Endothelial cell of umbilical vein (primary cell): ENCODE measurements around the gene HNRNPM. TPM values are rescaled to one million over a fixed set of nuclear protein-coding genes. Genes with fewer than 3 reads are reported as not detected.

Experiments used
- BruUV-seq: library from RNA; stranded (reverse); fragments of 400-500 nt; replicated peaks from 2 replicates; lab custom pipeline; 2021; lab: Mats Ljungman, UMichigan
- CTCF ChIA-PET: fragments of 300-600, 350-600 bp; sonication (Branson Sonifier 250); formaldehyde crosslinking; loops from one replicate; lab custom pipeline; 2021; ENCODE audit warnings: antibody characterized with exemption, inconsistent platforms; lab: Charles Lee
- POLR2A ChIA-PET: fragments of 300-600, 350-600 bp; sonication (Branson Sonifier 250); formaldehyde crosslinking; loops from one replicate; lab custom pipeline; 2021; ENCODE audit warnings: antibody characterized with exemption, inconsistent platforms; lab: Charles Lee
- DNase-seq: peaks from one replicate; pipeline ENCODE4 v3.0.0-alpha.2; 2011; ENCODE audit warnings: low read depth, low spot score
- FAIRE-seq: peaks from 2 replicates; lab custom pipeline; 2011; peaks lifted over from hg19 to GRCh38; lab: Jason Lieb, UNC
- H2AFZ ChIP-seq: 2 replicates; pipeline ENCODE4 v1.6.0; 2012; ENCODE audit warnings: low read depth, low read length, control low read depth, inconsistent platforms
- H3K27ac ChIP-seq: 2 replicates; pipeline ENCODE4 v1.5.1; 2011; ENCODE audit warnings: low read depth, mild to moderate bottlenecking, control low read depth, low read length, moderate library complexity; ENCODE audit not compliant: insufficient read depth
- H3K27me3 ChIP-seq, 2 experiments: 2 replicates each; pipeline versions ENCODE4 v1.6.0 to v1.6.1; 2011; ENCODE audit warnings: low read length in 2 of 2, mixed read lengths in 1 of 2; ENCODE audit not compliant: control insufficient read depth in 2 of 2, insufficient read depth in 2 of 2
- H3K36me3 ChIP-seq, 2 experiments: 2 replicates in 1 of 2; 3 replicates in 1 of 2; pipeline ENCODE4 v1.5.1; 2011; ENCODE audit warnings: low read length in 2 of 2, mild to moderate bottlenecking in 1 of 2, moderate library complexity in 1 of 2; ENCODE audit not compliant: control insufficient read depth in 2 of 2, insufficient read depth in 2 of 2; ENCODE audit errors: extremely low read depth in 1 of 2
- H3K4me1 ChIP-seq: 3 replicates; pipeline ENCODE4 v1.5.1; 2011; ENCODE audit warnings: mild to moderate bottlenecking, low read length; ENCODE audit not compliant: control insufficient read depth, insufficient read depth; ENCODE audit errors: extremely low read depth
- H3K4me2 ChIP-seq: 2 replicates; pipeline ENCODE4 v1.6.1; 2011; ENCODE audit warnings: low read length, control low read depth, mixed read lengths; ENCODE audit not compliant: insufficient read depth
- H3K4me3 ChIP-seq, 3 experiments: fragments of 200-600 bp in 1 of 3; sonication (generic), shearing (Covaris generic) in 1 of 3; replicated peaks in 1 of 3; 2 replicates each; pipeline ENCODE4 v1.5.1; 2011 to 2016; ENCODE audit warnings: control low read depth in 3 of 3, low read length in 3 of 3, mild to moderate bottlenecking in 2 of 3, inconsistent platforms in 1 of 3, low read depth in 1 of 3, moderate library complexity in 1 of 3; ENCODE audit not compliant: insufficient read depth in 1 of 3
- H3K79me2 ChIP-seq: 2 replicates; pipeline ENCODE4 v1.6.0; 2012; ENCODE audit warnings: low read length, inconsistent platforms; ENCODE audit not compliant: control insufficient read depth, insufficient read depth
- H3K9ac ChIP-seq: replicated peaks from 2 replicates; pipeline ENCODE3; 2011; ENCODE audit warnings: low read length, control low read depth; ENCODE audit not compliant: insufficient read depth; ENCODE audit errors: extremely low read depth
- H3K9me1 ChIP-seq: replicated peaks from 3 replicates; pipeline ENCODE4 v1.6.0; 2011; ENCODE audit warnings: mild to moderate bottlenecking, low read length; ENCODE audit not compliant: control insufficient read depth, insufficient read depth; ENCODE audit errors: extremely low read depth
- H3K9me3 ChIP-seq: replicated peaks from 2 replicates; pipeline ENCODE4 v1.5.1; 2012; ENCODE audit warnings: low read length, inconsistent platforms; ENCODE audit not compliant: control insufficient read depth, insufficient read depth
- H4K20me1 ChIP-seq: replicated peaks from 2 replicates; pipeline ENCODE3; 2011; ENCODE audit warnings: mild to moderate bottlenecking, low read length; ENCODE audit not compliant: control insufficient read depth, insufficient read depth; ENCODE audit errors: extremely low read depth
- EZH2 ChIP-seq: IDR thresholded peaks from 2 replicates; pipeline ENCODE4 v1.6.1; 2012; ENCODE audit warnings: borderline replicate concordance, low read depth, mild to moderate bottlenecking, moderate library complexity, low read length, inconsistent platforms; ENCODE audit not compliant: severe bottlenecking
- FOS ChIP-seq: IDR thresholded peaks from 2 replicates; pipeline ENCODE4 v1.6.1; 2011; ENCODE audit warnings: mild to moderate bottlenecking, low read length, moderate library complexity, borderline replicate concordance; ENCODE audit not compliant: insufficient read depth
- GATA2 ChIP-seq: IDR thresholded peaks from 2 replicates; pipeline ENCODE4 v1.7.0; 2011; ENCODE audit warnings: low read depth, mild to moderate bottlenecking, moderate library complexity, mixed read lengths, low read length; ENCODE audit not compliant: insufficient read length, insufficient read depth
- JUN ChIP-seq: IDR thresholded peaks from 2 replicates; pipeline ENCODE4 v1.6.1; 2011; ENCODE audit warnings: borderline replicate concordance, low read depth; ENCODE audit not compliant: insufficient read length, insufficient read depth
- MAX ChIP-seq: IDR thresholded peaks from 2 replicates; pipeline ENCODE4 v1.6.1; 2011; ENCODE audit not compliant: insufficient read depth, insufficient read length
- POLR2A ChIP-seq: IDR thresholded peaks from 2 replicates; pipeline ENCODE4 v1.6.1; 2012; ENCODE audit warnings: low read depth, mild to moderate bottlenecking, control low read depth, low read length
- dilution Hi-C: fragments of 300-500 bp; cut with MboI; formaldehyde crosslinking; loops from one replicate; pipeline ENCODE4 v1.15.0; 2019; ENCODE audit warnings: low sequenced_read_pairs; ENCODE audit not compliant: extremely low pct_ligation_motif_present
- intact Hi-C: fragments of 100-400 bp; cut with micrococcal nuclease; formaldehyde crosslinking; loops from one replicate; pipeline ENCODE4 v1.10.0; 2022
- polyA plus RNA-seq, 4 experiments: library from polyadenylated mRNA; depleted of rRNA in 3 of 4; stranded (reverse) in 3 of 4; unstranded in 1 of 4; fragments of >200 nt; gene quantifications; 2 replicates each; pipeline versions ENCODE4 v1.2.1 to v1.2.3, GENCODE V29; 2011 to 2012; ENCODE audit warnings: missing spikeins in 1 of 4
- total RNA-seq: library from RNA; stranded (reverse); gene quantifications from 2 replicates; pipeline ENCODE4 v1.2.3, GENCODE V29; 2021

Gene HNRNPM
- total and polyA plus RNA-seq, 2 donors (not counting 3 experiments of a cell fraction or from before 2014, with no cell fraction given): 244 to 301 TPM

- POLR2A ChIA-PET: no interaction called here
- CTCF ChIA-PET: no interaction called here
- H4K20me1 ChIP-seq: peaks cover 10% of the 10 kb centered on the region
Measured at GRCh38 chr19:8468124-8468523, 23.3 kb downstream of the HNRNPM start.

GRCh38 chr19:8468761-8469373, 24.1 kb downstream of the HNRNPM start:
- Histone ChIP-seq H3K9me1 (no peaks in the 10 kb centered on the region), H4K20me1 (peaks cover 5% of the 10 kb centered on the region), H3K9ac (no peak overlapping the region), H3K27ac (no peak overlapping the region), H3K27me3 (no peaks in the 10 kb centered on the region), H3K4me1 (no peaks in the 10 kb centered on the region), H3K36me3 (peaks cover 55 to 59% of the 10 kb centered on the region in 2 experiments), H3K4me3 (no peak overlapping the region), H3K4me2 (no peak overlapping the region), H3K79me2 (peaks cover 60% of the 10 kb centered on the region), H2AFZ (no peak overlapping the region), H3K9me3 (no peaks in the 10 kb centered on the region)
- no peak for TF ChIP-seq EZH2
- POLR2A ChIA-PET: no interaction called here
- intact Hi-C loops (no loop called here), dilution Hi-C loops (no loop called here)
- DNase-seq (no peak), FAIRE-seq (no peak)
- CTCF ChIA-PET: no interaction called here
- no TSS peak for BruUV-seq

More at GRCh38 chr19:8468124-8468523, 23.3 kb downstream of the HNRNPM start:
- Histone ChIP-seq H3K4me2 (no peak overlapping the region), H3K9ac (no peak overlapping the region), H3K36me3 (peaks cover 55 to 64% of the 10 kb centered on the region in 2 experiments), H3K4me1 (no peaks in the 10 kb centered on the region), H3K27me3 (no peaks in the 10 kb centered on the region), H3K27ac (no peak overlapping the region), H2AFZ (no peak overlapping the region), H3K4me3 (no peak overlapping the region), H3K9me1 (no peaks in the 10 kb centered on the region), H3K9me3 (no peaks in the 10 kb centered on the region), H3K79me2 (peaks cover 66% of the 10 kb centered on the region)
- dilution Hi-C loops (no loop called here), intact Hi-C loops (no loop called here)
- FAIRE-seq: no peak
- BruUV-seq: no TSS peak
- TF ChIP-seq MAX (no peak), JUN (no peak), FOS (no peak), POLR2A (no peak), EZH2 (no peak), GATA2 (no peak)
- DNase-seq: no peak
